ENCODE data around the gene TAS2R13. TPM values are rescaled to one million over a fixed set of nuclear protein-coding genes. Genes with fewer than 3 reads are reported as not detected.

Gene TAS2R13
- polyA plus RNA-seq, 1 experiment = 0.16 TPM

- DNase-seq (ENCODE audit: low read depth, low spot score) = no peak
- no peaks in the 10 kb centered on the region for H3K27me3 ChIP-seq (ENCODE audit: control insufficient read depth, insufficient read depth, low read length)
- TF ChIP-seq, protein P1, sequence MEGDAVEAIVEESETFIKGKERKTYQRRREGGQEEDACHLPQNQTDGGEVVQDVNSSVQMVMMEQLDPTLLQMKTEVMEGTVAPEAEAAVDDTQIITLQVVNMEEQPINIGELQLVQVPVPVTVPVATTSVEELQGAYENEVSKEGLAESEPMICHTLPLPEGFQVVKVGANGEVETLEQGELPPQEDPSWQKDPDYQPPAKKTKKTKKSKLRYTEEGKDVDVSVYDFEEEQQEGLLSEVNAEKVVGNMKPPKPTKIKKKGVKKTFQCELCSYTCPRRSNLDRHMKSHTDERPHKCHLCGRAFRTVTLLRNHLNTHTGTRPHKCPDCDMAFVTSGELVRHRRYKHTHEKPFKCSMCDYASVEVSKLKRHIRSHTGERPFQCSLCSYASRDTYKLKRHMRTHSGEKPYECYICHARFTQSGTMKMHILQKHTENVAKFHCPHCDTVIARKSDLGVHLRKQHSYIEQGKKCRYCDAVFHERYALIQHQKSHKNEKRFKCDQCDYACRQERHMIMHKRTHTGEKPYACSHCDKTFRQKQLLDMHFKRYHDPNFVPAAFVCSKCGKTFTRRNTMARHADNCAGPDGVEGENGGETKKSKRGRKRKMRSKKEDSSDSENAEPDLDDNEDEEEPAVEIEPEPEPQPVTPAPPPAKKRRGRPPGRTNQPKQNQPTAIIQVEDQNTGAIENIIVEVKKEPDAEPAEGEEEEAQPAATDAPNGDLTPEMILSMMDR (IDR thresholded peaks at IDR 0.05; ENCODE audit: low read depth, low read length) = no peak
- no peaks in the 10 kb centered on the region for H3K9me3 ChIP-seq (ENCODE audit: control insufficient read depth, insufficient read depth, low read length)
- no peak overlapping the region for H3K27ac ChIP-seq (ENCODE audit: low read depth, low read length)
- ChIA-PET POLR2A (no interaction called here), CTCF (interaction anchor here (1.2 kb wide), 1 partner anchor 10 kb away, joined by 3 read pairs; no protein-coding TSS in a partner anchor)
- H3K4me3 ChIP-seq (ENCODE audit: low read depth, low read length) = no peak overlapping the region
These were observed 7.9 kb downstream of the TAS2R13 start for GRCh38 chr12:10901427-10901826.

GRCh38 chr12:10900972-10901371 lies 8.4 kb downstream of the TAS2R13 start:
- H3K27me3 ChIP-seq (ENCODE audit: control insufficient read depth, insufficient read depth, low read length) = no peaks in the 10 kb centered on the region
- TF ChIP-seq, protein P1 (IDR thresholded peaks at IDR 0.05; ENCODE audit: low read depth, low read length) = no peak
- CTCF ChIA-PET = no interaction called here
- peak overlapping the region; percentile 23 for H3K27ac ChIP-seq (ENCODE audit: low read depth, low read length)
- POLR2A ChIA-PET = no interaction called here
- no peaks in the 10 kb centered on the region for H3K9me3 ChIP-seq (ENCODE audit: control insufficient read depth, insufficient read depth, low read length)
- no peak overlapping the region for H3K4me3 ChIP-seq (ENCODE audit: low read depth, low read length)
- DNase-seq (ENCODE audit: low read depth, low spot score) = no peak

DNA sequence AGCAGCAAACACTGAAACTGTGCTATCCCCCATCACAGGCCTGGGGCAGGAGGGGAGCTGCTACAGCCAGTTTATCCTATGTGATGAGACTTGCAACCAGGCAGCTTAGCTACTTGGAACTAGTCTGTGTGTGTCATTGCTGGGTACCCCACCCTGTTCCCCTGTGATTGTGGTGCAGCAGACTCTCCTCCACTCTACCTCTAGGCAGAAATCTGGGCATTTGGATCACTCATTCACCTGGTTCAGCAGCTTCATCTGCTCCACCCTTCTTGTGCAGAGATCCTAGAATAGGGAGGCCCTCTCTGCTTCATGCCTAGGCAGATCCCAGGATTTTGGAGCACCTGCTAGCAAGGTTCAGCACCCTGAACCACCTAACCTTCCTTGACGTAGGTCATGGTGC lies 8.8 kb downstream of the TAS2R13 start:
- no peaks in the 10 kb centered on the region for H3K27me3 ChIP-seq (ENCODE audit: control insufficient read depth, insufficient read depth, low read length)
- no peak for DNase-seq (ENCODE audit: low read depth, low spot score)
- ChIA-PET CTCF (no interaction called here), POLR2A (no interaction called here)
- TF ChIP-seq, protein P1 (IDR thresholded peaks at IDR 0.05; ENCODE audit: low read depth, low read length) = no peak
- H3K27ac ChIP-seq (ENCODE audit: low read depth, low read length) = no peak overlapping the region
- no peaks in the 10 kb centered on the region for H3K9me3 ChIP-seq (ENCODE audit: control insufficient read depth, insufficient read depth, low read length)
- H3K4me3 ChIP-seq (ENCODE audit: low read depth, low read length) = no peak overlapping the region

DNA sequence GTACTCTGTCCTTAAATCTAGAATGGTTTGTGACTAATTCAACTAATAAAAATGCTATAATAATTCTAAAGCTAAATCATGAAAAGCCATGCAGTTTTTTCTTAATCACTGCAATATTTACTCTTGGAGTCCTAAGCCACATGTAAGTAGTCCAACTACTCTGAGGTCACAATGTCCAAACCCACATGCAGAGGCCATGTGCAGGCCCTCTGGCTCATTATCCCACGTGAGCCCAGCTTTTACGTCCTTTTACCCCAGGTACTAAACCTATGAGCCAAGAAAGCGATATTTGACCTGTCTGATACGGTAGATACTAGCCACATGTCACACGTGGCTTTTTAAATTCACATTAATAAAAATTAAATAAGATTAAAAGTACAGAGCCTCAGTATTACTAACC lies 12.5 kb downstream of the TAS2R13 start:
- TF ChIP-seq, protein P1 (IDR thresholded peaks at IDR 0.05; ENCODE audit: low read depth, low read length) = no peak
- Histone ChIP-seq H3K4me3 (ENCODE audit: low read depth, low read length) (no peak overlapping the region), H3K9me3 (ENCODE audit: control insufficient read depth, insufficient read depth, low read length) (no peaks in the 10 kb centered on the region), H3K27ac (ENCODE audit: low read depth, low read length) (no peak overlapping the region), H3K27me3 (ENCODE audit: control insufficient read depth, insufficient read depth, low read length) (no peaks in the 10 kb centered on the region)
- ChIA-PET CTCF (no interaction called here), POLR2A (no interaction called here)
- no peak for DNase-seq (ENCODE audit: low read depth, low spot score)

GRCh38 chr12:10891937-10892336 lies 17.4 kb downstream of the TAS2R13 start:
- ChIA-PET CTCF (interaction anchor here (0.9 kb wide), 1 partner anchor 10 kb away, joined by 3 read pairs; no protein-coding TSS in a partner anchor), POLR2A (no interaction called here)
- Histone ChIP-seq H3K9me3 (ENCODE audit: control insufficient read depth, insufficient read depth, low read length) (no peaks in the 10 kb centered on the region), H3K4me3 (ENCODE audit: low read depth, low read length) (no peak overlapping the region), H3K27ac (ENCODE audit: low read depth, low read length) (no peak overlapping the region), H3K27me3 (ENCODE audit: control insufficient read depth, insufficient read depth, low read length) (no peaks in the 10 kb centered on the region)
- no peak for DNase-seq (ENCODE audit: low read depth, low spot score)
- TF ChIP-seq, protein P1 (IDR thresholded peaks at IDR 0.05; ENCODE audit: low read depth, low read length) = no peak
